ENCODE results near the gene CMTM8.
"Not testable (repeated sequence)": the region's sequence is repeated elsewhere in the genome, so short reads cannot be mapped to it uniquely, and the experiment has no call there.

The CMTM8 gene

GRCh38 chr3:32222950-32223349, 15.5 kb upstream of the CMTM8 start:
- no peak for DNase-seq (ENCODE audit: low read depth, low spot score)
- CTCF ChIA-PET, result no interaction called here
- no peak for TF ChIP-seq CTCF (IDR thresholded peaks at IDR 0.05; ENCODE audit: insufficient read depth, low read length, missing control alignments)
- H3K4me3 ChIP-seq (ENCODE audit: low read depth, low read length), result no peak overlapping the region
- POLR2A ChIA-PET, result no interaction called here

- no peak for DNase-seq (ENCODE audit: low read depth, low spot score)
- POLR2A ChIA-PET, result no interaction called here
- no peak for TF ChIP-seq CTCF (IDR thresholded peaks at IDR 0.05; ENCODE audit: insufficient read depth, low read length, missing control alignments)
- CTCF ChIA-PET, result interaction anchor here (1.2 kb wide), 1 partner anchor 72 kb away, joined by 3 read pairs; no protein-coding TSS in a partner anchor
- no peak overlapping the region for H3K4me3 ChIP-seq (ENCODE audit: low read depth, low read length)
These were observed 14.4 kb upstream of the CMTM8 start for GRCh38 chr3:32224016-32224516.

- ChIA-PET POLR2A (no interaction called here), CTCF (interaction anchor here (2.5 kb wide), 1 partner anchor 51 kb away, joined by 5 read pairs; no protein-coding TSS in a partner anchor)
- DNase-seq (ENCODE audit: low read depth, low spot score), result no peak
- TF ChIP-seq CTCF (IDR thresholded peaks at IDR 0.05; ENCODE audit: insufficient read depth, low read length, missing control alignments), result no peak
- no peak overlapping the region for H3K4me3 ChIP-seq (ENCODE audit: low read depth, low read length)
These were observed 11.5 kb upstream of the CMTM8 start for GRCh38 chr3:32226875-32227500.

GRCh38 chr3:32228743-32229142, 9.7 kb upstream of the CMTM8 start:
- H3K4me3 ChIP-seq (ENCODE audit: low read depth, low read length); POLR2A ChIA-PET; DNase-seq (ENCODE audit: low read depth, low spot score): not testable (repeated sequence)
- CTCF ChIA-PET, result interaction anchor here (1.5 to 2.5 kb wide), 2 partner anchors 12 to 53 kb away, joined by 4 to 5 read pairs; no protein-coding TSS in a partner anchor

- H3K4me3 ChIP-seq (ENCODE audit: low read depth, low read length), result no peak overlapping the region
- ChIA-PET POLR2A (no interaction called here), CTCF (no interaction called here)
- TF ChIP-seq CTCF (IDR thresholded peaks at IDR 0.05; ENCODE audit: insufficient read depth, low read length, missing control alignments), result no peak
- DNase-seq (ENCODE audit: low read depth, low spot score), result no peak
These were observed 8.9 kb upstream of the CMTM8 start for GRCh38 chr3:32229565-32229964.

GRCh38 chr3:32236377-32236776, 2.1 kb upstream of the CMTM8 start:
- no peak for TF ChIP-seq CTCF (IDR thresholded peaks at IDR 0.05; ENCODE audit: insufficient read depth, low read length, missing control alignments)
- CTCF ChIA-PET, result interaction anchor here (1.3 kb wide), 1 partner anchor 60 kb away, joined by 3 read pairs; no protein-coding TSS in a partner anchor
- POLR2A ChIA-PET, result no interaction called here
- no peak for DNase-seq (ENCODE audit: low read depth, low spot score)
- H3K4me3 ChIP-seq (ENCODE audit: low read depth, low read length), result no peak overlapping the region
